GM21360 (cell line): ENCODE results near the gene GHRH.

Source experiments
- ATAC-seq: cut with Tn5 transposase; IDR thresholded peaks from one replicate; pipeline ENCODE4 v1.9.1; 2021; ENCODE audit warnings: mild to moderate bottlenecking, moderate library complexity; ENCODE audit not compliant: unreplicated experiment

Gene GHRH

GRCh38 chr20:37291724-37292126 is 30.1 kb upstream of the GHRH start:
- ATAC-seq, result no peak

DNA sequence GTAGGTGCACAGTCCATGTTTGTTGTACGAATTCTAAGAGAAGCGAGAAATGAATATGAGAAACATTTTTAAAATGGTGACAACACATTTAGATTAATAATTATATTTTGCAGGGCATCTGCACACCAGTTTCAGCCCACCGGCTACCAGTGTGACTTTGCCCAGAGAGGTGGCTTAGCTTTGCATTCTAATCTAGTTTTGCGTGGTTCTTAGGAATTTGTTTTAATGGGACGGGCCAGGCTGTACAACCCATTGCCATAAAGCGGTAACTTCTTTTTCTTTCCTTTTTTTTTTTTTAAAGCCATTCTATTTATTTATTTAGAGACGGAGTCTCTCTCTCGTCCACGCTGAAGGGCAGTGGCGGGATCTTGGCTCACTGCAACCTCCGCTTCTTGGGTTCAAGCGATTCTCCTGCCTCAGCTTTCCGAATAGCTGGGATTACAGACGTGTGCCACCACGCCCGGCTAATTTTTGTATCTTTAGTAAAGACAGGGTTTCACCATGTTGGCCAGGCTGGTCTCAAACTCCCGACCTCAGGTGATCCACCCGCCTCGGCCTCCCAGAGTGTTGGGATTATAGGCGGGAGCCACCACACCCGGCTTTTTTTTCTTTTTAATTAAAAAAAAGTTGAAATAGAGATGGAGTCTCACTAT is 28.7 kb upstream of the GHRH start:
- ATAC-seq, result no peak

DNA sequence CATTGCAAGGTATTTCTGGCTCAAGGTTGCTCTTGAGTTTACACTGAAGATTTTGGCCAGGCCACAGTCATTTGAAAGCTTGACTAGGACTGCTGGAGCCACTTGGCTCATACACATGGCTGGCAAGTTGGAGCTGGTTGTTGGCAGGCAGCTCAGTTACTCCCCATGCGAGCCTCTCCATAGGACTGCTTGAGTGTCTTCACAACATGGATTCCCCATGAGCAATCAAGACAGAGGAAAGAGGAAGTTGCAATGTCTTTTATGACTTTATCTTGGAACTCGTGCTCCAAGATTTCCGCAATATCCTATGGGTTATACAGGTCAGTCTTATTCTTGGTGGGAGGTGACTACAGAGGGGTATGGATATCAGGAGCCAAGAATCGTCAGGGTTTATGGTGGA is 26.5 kb upstream of the GHRH start:
- no peak for ATAC-seq

GRCh38 chr20:37285664-37286374 is 24.2 kb upstream of the GHRH start:
- ATAC-seq, result no peak

- ATAC-seq, result no peak
Measured at GRCh38 chr20:37284691-37285161, 23.1 kb upstream of the GHRH start.

DNA sequence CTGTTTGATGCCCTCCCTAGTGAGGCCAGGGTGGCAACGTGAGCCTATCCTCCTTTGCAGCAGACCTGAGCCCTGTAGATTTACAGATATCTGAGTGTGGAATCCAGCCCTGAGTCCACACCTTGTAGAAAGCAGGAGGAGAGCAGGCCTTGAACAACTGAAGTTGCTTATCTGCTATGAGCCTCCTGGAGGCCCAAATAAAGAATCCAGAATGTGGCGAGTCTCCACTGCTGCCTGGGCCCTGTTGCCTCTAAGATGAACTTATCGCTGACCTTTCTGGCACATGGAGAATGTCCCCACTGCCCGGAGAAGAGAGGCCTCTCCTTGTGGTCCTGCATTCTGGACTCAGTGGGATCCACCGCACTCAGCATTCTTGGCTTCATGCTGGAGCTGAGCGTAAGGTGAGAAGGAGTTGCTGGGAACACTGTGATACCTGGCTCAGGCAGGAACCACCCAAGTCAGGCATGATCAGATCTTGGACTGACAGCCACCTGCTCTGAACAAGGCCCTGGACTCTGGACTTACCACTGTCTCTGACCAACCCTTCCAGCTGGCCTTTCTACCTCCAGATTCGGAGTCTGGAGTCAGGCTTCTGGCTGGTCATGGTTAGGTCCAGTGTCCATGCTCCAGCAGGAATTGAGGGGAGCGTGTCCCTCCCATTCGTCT is 22.0 kb upstream of the GHRH start:
- ATAC-seq, result no peak

DNA sequence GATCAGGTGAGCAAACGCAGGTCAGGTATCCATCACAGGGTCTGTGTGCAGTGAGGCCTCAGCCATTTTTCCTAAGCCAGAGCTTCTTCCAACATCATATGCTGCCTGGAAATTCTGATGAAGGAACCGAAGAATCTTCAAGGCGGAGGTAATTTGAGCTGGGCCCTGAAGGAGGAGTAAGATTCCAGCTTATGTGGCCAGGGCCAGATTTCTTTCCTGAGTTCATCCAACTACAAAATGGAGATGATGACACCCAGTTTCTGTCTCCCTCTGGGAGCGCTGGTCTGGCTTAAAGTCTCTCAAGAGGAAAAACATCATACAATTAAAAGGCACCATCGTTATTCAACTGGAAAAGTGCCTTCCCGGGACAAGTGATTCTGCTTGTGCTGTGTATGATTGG is 20.9 kb upstream of the GHRH start:
- ATAC-seq, result no peak

- ATAC-seq, result no peak
Measured at GRCh38 chr20:37280403-37280802, 18.8 kb upstream of the GHRH start.

DNA sequence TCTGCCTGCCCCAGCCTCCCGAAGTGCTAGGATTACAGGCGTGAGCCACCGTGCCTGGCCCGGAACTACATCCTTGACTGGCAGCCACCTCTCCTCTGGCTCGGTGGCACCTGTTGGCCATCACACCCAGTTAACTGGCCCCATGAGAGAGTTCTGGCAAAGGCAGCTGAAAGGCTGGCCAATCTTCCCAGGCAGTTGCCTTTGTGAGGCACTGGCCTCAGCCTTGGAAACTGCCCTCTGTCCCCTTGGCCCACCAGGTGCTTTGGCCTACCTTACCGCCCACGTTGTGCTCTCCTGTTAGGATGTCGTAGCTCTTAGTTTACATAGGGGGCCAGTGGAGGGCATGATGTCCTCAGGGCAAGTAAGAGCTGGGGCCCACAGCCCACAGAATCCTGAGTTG is 18.2 kb upstream of the GHRH start:
- ATAC-seq, result no peak

GRCh38 chr20:37278966-37279590 is 17.5 kb upstream of the GHRH start:
- ATAC-seq, result no peak

- no peak for ATAC-seq
Measured at GRCh38 chr20:37277253-37277593, 15.6 kb upstream of the GHRH start.

- ATAC-seq, result no peak
Measured at GRCh38 chr20:37276494-37277252, 15.1 kb upstream of the GHRH start.

GRCh38 chr20:37274851-37275524 is 13.4 kb upstream of the GHRH start:
- no peak for ATAC-seq

DNA sequence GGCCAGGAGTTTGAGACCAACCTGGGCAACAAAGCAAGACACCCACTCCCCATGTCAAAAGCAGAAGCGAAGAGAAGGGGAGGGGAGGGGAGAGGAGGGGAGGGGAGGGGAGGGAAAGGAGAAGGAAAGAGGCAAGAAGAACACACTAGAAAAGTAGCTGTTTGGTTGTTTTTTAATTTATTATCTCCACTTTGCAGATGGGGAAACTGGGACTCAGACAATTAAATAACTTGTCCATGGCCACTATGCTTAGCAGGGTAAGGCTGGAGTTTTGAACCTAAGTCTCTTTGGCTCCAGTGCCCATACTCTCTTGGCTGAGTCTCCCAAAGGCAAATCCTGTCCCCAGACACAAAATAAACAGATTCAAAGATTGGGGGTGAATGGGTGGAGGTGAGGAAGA is 12.4 kb upstream of the GHRH start:
- ATAC-seq, result no peak

DNA sequence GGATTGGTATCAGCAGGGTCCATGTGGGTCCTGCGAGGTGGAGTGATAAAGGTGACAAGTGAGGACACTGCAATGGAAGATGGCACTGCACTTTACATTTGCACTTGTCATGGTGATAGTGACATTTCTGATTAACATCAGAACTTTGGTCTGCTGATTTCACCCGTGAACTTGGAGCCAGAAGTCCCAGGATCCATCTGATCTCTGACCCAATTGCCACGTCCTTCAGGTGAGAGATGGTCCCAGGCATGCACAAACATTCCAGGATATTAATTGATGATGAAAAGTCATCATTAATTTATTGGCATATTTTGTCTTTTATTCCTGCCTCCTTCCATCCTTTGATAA is 9.8 kb upstream of the GHRH start:
- ATAC-seq, result no peak

- ATAC-seq, result no peak
Measured at GRCh38 chr20:37270576-37271420, 9.2 kb upstream of the GHRH start.

DNA sequence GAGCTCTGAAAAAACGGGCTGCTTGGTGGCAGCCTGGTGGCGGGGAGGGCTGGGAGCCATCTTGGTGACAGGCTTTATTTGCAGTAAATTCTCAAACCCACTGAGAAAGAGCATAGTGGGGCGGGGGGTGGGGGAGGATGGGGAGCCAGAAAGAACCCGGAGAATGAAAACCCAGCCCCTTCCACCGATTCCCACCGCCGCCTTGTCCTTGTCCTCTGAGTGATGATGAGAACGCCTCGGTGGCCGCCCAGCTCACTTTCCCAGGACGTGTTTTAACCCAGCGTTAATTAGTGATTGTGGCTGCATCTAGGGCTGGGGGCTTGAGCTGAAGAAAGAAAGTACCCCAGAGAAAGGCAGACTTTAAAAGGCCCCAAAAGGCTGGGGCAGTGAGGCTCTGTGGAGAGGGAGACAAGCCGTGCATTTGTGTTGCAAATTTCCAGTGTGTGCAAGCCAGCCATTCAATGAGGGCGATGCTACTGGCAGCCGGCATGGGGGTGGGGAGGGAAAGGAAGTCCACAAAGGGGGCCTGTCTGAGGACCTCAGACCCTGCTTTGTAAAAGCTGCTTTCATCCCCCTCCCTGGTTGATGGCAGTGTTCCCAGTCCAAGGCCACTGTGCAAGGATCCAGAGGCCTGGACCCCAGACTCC is 6.2 kb upstream of the GHRH start:
- ATAC-seq, result no peak

DNA sequence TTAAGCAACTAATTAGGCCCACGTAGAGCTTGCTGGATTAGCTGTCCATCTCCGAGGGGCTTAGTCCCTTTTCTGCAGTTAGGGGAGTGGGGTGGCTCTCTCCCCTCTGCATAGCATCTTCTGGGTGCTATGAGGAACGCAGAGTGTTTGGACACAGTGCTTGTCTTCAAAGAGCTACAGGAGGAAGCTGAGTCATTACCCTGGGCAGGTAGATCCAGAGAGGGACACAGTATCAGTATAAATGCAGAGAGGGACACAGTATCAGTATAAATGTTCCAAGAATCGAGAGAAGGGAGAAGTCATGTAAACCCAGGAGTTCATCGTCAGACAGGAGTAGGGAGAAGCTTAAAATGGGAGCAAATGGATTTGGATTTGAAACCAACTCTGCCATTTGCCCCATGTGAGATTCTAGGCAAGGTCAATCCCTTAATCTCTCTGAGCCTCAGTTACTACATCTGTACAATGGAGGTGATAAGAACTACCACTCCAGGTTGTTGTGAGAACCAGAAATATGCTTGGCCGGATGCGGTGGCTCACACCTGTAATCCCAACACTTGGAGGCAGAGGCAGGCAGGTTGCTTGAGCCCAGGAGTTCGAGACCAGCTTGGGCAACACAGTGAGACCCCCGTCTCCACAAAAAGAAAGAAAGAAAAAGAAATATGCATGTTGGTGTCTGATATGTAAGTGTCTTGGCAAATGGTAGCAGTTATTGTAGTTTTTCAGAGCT is 5.5 kb upstream of the GHRH start:
- ATAC-seq, result no peak

DNA sequence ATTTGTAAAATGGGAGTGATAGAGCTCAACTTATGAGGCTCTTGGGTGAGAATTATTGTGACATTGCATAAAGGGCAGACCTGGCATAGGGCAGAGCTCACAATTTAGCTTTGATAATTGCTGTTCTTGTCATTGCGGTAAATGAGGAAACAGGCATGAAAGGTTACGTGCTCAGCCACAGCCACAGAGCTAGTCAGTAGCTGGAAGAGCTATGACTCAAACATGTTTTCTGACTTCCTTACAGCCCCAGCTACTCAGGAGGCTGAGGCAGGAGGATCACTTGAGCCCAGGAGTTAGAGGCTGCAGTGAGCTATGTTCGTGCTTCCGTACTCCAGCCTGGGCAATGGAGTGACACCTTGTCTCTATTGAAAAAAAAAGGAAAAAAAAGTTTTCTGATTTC is 3.5 kb upstream of the GHRH start:
- no peak for ATAC-seq
